Left lung (tissue), 10 donors: ENCODE measurements around the gene RBFOX1. TPM values are rescaled to one million over a fixed set of nuclear protein-coding genes. Genes with fewer than 3 reads are reported as not detected.

Experiments used
- ATAC-seq: fragments of 200-7000 bp; cut with Tn5 transposase; one replicate; pipeline ENCODE4 v1.9.1; 2020; ENCODE audit warnings: moderate library complexity
- DNase-seq, 4 donors: peaks; one replicate each; pipeline ENCODE4 v3.0.0-alpha.2; 2013 to 2020
- H3K27ac ChIP-seq, 2 donors: fragments of 200-600 bp; sonication (generic) in 1 of 2; one replicate each; pipeline versions ENCODE4 v1.5.0 to v1.8.0; 2020 to 2021
- H3K27me3 ChIP-seq, 2 donors: fragments of 200-600 bp; sonication (generic) in 1 of 2; one replicate each; pipeline versions ENCODE4 v1.5.0 to v1.8.0; 2020 to 2021
- H3K36me3 ChIP-seq, 2 donors: fragments of 200-600 bp; sonication (generic) in 1 of 2; one replicate each; pipeline versions ENCODE4 v1.5.0 to v1.8.0; 2020 to 2021
- H3K4me1 ChIP-seq, 2 donors: fragments of 200-600 bp; one replicate each; pipeline ENCODE4 v1.8.0; 2021
- H3K4me3 ChIP-seq, 2 donors: fragments of 200-600 bp; sonication (generic) in 1 of 2; one replicate each; pipeline versions ENCODE4 v1.5.0 to v1.8.0; 2020 to 2021; ENCODE audit warnings: mild to moderate bottlenecking in 1 of 2
- H3K9me3 ChIP-seq, 2 donors: fragments of 200-600 bp; sonication (generic) in 1 of 2; one replicate each; pipeline versions ENCODE4 v1.5.0 to v1.8.0; 2020 to 2021
- CTCF ChIP-seq, 2 donors: fragments of 200-600 bp; sonication (generic) in 1 of 2; IDR thresholded peaks; one replicate each; pipeline versions ENCODE4 v1.5.0 to v1.8.0; 2021; ENCODE audit warnings: antibody characterized with exemption in 2 of 2
- intact Hi-C, 2 donors: fragments of 100-400 bp; cut with DNase I; formaldehyde crosslinking; loops; one replicate each; pipeline versions ENCODE4 v1.11.2 to v1.14.2; 2022
- polyA plus RNA-seq, 6 donors: library from polyadenylated mRNA; unstranded; fragments of 120-200 nt; gene quantifications; one replicate each; pipeline ENCODE4 v1.2.1, GENCODE V29; 2013; ENCODE audit not compliant: insufficient read length in 6 of 6
- total RNA-seq, 2 donors: library from RNA; stranded (reverse); fragmentation: NEBNext Ultra II Directional; extraction: Animal tissue kit (Norgen Biotek cat#: 25700); gene quantifications; one replicate each; pipeline ENCODE4 v1.2.1, GENCODE V29; 2021
- donor health status: DM: no; HTN: yes; CAD: no.
- donor health status: DM: no; HTN: no; CAD: no.

The RBFOX1 gene
- total and polyA plus RNA-seq, 8 donors, result 0.41 to 1.7 (median 0.91) TPM; not detected in 2

GRCh38 chr16:7400117-7400890 lies 67.7 kb downstream of the RBFOX1 start:
- ATAC-seq (no peak), DNase-seq (no peak)
- H3K27ac ChIP-seq, result no peak overlapping the region
- TF ChIP-seq CTCF (IDR thresholded peaks at IDR 0.05), result no peak
- intact Hi-C loops, result no loop called here
- H3K4me3 ChIP-seq, result no peak overlapping the region
- H3K9me3 ChIP-seq, result no peaks in the 10 kb centered on the region
- no peaks in the 10 kb centered on the region for H3K27me3 ChIP-seq
- no peaks in the 10 kb centered on the region for H3K4me1 ChIP-seq
- H3K36me3 ChIP-seq, result no peaks in the 10 kb centered on the region

GRCh38 chr16:7404217-7404616 lies 71.6 kb downstream of the RBFOX1 start:
- no peaks in the 10 kb centered on the region for H3K4me1 ChIP-seq
- H3K36me3 ChIP-seq, result no peaks in the 10 kb centered on the region
- no peaks in the 10 kb centered on the region for H3K9me3 ChIP-seq
- no peak overlapping the region for H3K27ac ChIP-seq
- no peak for TF ChIP-seq CTCF (IDR thresholded peaks at IDR 0.05)
- no peak overlapping the region for H3K4me3 ChIP-seq
- intact Hi-C loops, result no loop called here
- H3K27me3 ChIP-seq, result no peaks in the 10 kb centered on the region
- no peak for ATAC-seq
- no peak for DNase-seq

GRCh38 chr16:7405166-7405565 lies 72.5 kb downstream of the RBFOX1 start:
- TF ChIP-seq CTCF (IDR thresholded peaks at IDR 0.05), result no peak
- intact Hi-C loops, result no loop called here
- Histone ChIP-seq H3K9me3 (no peaks in the 10 kb centered on the region), H3K4me1 (no peaks in the 10 kb centered on the region), H3K36me3 (no peaks in the 10 kb centered on the region), H3K27ac (no peak overlapping the region), H3K27me3 (no peaks in the 10 kb centered on the region), H3K4me3 (no peak overlapping the region)
- DNase-seq (peak; percentile 1 to 81 (median 28)), ATAC-seq (peak; percentile 96)

GRCh38 chr16:7408700-7409365 lies 76.2 kb downstream of the RBFOX1 start:
- intact Hi-C loops, result no loop called here
- H3K4me1 ChIP-seq, result no peaks in the 10 kb centered on the region
- DNase-seq (no peak), ATAC-seq (no peak)
- no peaks in the 10 kb centered on the region for H3K27me3 ChIP-seq
- H3K27ac ChIP-seq, result no peak overlapping the region
- H3K4me3 ChIP-seq, result no peak overlapping the region
- no peak for TF ChIP-seq CTCF (IDR thresholded peaks at IDR 0.05)
- H3K9me3 ChIP-seq, result no peaks in the 10 kb centered on the region
- no peaks in the 10 kb centered on the region for H3K36me3 ChIP-seq

- no peaks in the 10 kb centered on the region for H3K4me1 ChIP-seq
- H3K27me3 ChIP-seq, result no peaks in the 10 kb centered on the region
- intact Hi-C loops, result no loop called here
- DNase-seq (no peak), ATAC-seq (no peak)
- no peaks in the 10 kb centered on the region for H3K36me3 ChIP-seq
- H3K4me3 ChIP-seq, result no peak overlapping the region
- no peak for TF ChIP-seq CTCF (IDR thresholded peaks at IDR 0.05)
- H3K27ac ChIP-seq, result no peak overlapping the region
- no peaks in the 10 kb centered on the region for H3K9me3 ChIP-seq
Measured at GRCh38 chr16:7419441-7419840, 86.8 kb downstream of the RBFOX1 start.
